ENCODE measurements around the gene GMDS. TPM values are rescaled to one million over a fixed set of nuclear protein-coding genes. Genes with fewer than 3 reads are reported as not detected.

GMDS gene
- polyA plus RNA-seq, 1 donor (not counting 4 experiments of a cell fraction or from before 2014, with no cell fraction given): 22.1 TPM

DNA sequence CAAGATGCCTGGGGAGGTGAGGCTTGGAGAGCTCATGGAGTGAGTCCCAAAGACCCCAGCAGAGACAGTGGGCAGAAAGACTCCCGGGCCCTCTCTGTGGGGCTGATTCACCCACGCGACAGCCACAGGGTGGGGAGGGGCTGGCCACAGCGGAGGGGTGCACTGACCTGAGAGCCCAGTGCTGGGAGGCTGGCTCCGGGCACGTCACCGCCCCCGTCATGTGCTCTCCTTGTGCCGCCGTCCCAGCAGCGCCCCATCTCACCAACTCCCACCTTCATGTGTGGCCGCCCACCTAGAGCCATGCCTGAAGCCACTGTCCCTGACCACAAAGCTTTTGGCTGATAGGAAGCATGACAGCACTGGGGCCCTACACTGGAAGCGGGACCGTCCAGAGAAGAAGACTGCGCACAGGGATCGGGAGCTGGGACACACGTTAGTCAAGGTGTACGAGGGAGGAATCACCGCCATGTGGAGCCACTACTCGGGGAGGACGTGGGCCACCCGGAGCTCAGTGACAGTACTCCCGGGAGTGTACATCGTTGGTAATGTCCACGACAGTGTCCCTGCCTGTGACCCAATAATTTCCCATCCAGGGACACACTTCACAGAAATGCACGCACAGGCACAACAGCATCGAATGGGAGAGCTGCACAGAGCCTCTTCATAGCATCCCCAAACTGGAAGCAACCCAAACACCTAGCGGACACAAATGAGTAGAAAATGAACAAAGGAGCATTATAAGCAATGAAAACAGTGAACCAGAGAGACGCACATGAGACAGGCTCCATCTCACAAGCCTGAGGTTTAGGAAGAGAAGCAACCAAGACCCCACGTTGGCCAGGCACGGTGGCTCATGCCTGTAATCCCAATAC, 664.0 kb downstream of the GMDS start:
- FAIRE-seq (no peak), DNase-seq (ENCODE audit: low read depth, low spot score) (no peak)
- Histone ChIP-seq H3K9me1 (ENCODE audit: control insufficient read depth, extremely low read depth, insufficient read depth, low read length) (no peaks in the 10 kb centered on the region), H3K27me3 (ENCODE audit: control insufficient read depth, extremely low read depth, insufficient read depth, low read length) (peaks cover 23% of the 10 kb centered on the region), H3K4me1 (ENCODE audit: control insufficient read depth, extremely low read depth, insufficient read depth, low read length) (no peaks in the 10 kb centered on the region), H3K36me3 (ENCODE audit: control insufficient read depth in 2 of 2, extremely low read depth in 1 of 2, insufficient read depth in 2 of 2, low read length in 2 of 2) (no peaks in the 10 kb centered on the region), H3K4me3 (ENCODE audit: control insufficient read depth in 2 of 3, extremely low read depth in 1 of 3, insufficient read depth in 2 of 3, low read depth in 1 of 3, low read length in 3 of 3) (no peak overlapping the region), H3K9me3 (ENCODE audit: control insufficient read depth, low read depth, low read length) (no peaks in the 10 kb centered on the region), H3K79me2 (ENCODE audit: control insufficient read depth, insufficient read depth, low read length) (no peaks in the 10 kb centered on the region), H2AFZ (ENCODE audit: control insufficient read depth, low read length) (no peak overlapping the region), H3K4me2 (ENCODE audit: control insufficient read depth, extremely low read depth, insufficient read depth, low read depth, low read length) (no peak overlapping the region), H3K9ac (ENCODE audit: control insufficient read depth, extremely low read depth, insufficient read depth, low read length) (no peak overlapping the region), H4K20me1 (ENCODE audit: control insufficient read depth, extremely low read depth, insufficient read depth, low read length) (no peaks in the 10 kb centered on the region), H3K27ac (ENCODE audit: control insufficient read depth, insufficient read depth, low read length) (no peak overlapping the region)
- TF ChIP-seq EZH2 (IDR thresholded peaks at IDR 0.05; ENCODE audit: low read length): no peak
- dilution Hi-C loops (cut with MboI; ENCODE audit: extremely low pct_ligation_motif_present, low sequenced_read_pairs): no loop called here

DNA sequence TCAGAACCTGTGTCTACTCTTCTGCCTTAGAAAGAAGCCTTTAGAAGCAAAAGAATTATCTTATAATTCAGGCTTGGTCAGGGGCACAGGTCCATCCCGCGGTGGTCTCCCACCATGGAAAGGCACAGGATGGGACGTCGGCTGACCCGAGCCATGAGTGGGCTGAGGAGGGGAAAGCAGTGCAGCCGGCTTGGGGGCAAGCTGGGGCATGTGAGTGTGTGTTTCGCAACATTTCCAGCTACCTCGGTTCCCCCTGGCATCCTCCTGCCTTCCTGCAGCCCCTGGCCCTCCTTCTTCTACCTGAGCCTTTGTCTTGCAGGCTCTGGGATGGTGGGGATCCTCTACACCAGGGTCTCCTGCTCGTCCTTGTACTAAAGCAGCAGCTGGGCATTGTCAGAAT, 664.8 kb downstream of the GMDS start:
- peaks cover 20% of the 10 kb centered on the region for H3K27me3 ChIP-seq (ENCODE audit: control insufficient read depth, extremely low read depth, insufficient read depth, low read length)
- FAIRE-seq (no peak), DNase-seq (ENCODE audit: low read depth, low spot score) (no peak)
- no peak overlapping the region for H3K4me3 ChIP-seq (ENCODE audit: control insufficient read depth in 2 of 3, extremely low read depth in 1 of 3, insufficient read depth in 2 of 3, low read depth in 1 of 3, low read length in 3 of 3)
- H3K36me3 ChIP-seq (ENCODE audit: control insufficient read depth in 2 of 2, extremely low read depth in 1 of 2, insufficient read depth in 2 of 2, low read length in 2 of 2): no peaks in the 10 kb centered on the region
- no peak overlapping the region for H3K27ac ChIP-seq (ENCODE audit: control insufficient read depth, insufficient read depth, low read length)
- no peaks in the 10 kb centered on the region for H3K9me3 ChIP-seq (ENCODE audit: control insufficient read depth, low read depth, low read length)
- TF ChIP-seq, protein P1, sequence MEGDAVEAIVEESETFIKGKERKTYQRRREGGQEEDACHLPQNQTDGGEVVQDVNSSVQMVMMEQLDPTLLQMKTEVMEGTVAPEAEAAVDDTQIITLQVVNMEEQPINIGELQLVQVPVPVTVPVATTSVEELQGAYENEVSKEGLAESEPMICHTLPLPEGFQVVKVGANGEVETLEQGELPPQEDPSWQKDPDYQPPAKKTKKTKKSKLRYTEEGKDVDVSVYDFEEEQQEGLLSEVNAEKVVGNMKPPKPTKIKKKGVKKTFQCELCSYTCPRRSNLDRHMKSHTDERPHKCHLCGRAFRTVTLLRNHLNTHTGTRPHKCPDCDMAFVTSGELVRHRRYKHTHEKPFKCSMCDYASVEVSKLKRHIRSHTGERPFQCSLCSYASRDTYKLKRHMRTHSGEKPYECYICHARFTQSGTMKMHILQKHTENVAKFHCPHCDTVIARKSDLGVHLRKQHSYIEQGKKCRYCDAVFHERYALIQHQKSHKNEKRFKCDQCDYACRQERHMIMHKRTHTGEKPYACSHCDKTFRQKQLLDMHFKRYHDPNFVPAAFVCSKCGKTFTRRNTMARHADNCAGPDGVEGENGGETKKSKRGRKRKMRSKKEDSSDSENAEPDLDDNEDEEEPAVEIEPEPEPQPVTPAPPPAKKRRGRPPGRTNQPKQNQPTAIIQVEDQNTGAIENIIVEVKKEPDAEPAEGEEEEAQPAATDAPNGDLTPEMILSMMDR (optimal IDR thresholded peaks at IDR 0.05 in 1 of 3, IDR thresholded peaks at IDR 0.05 in 1 of 3, conservative IDR thresholded peaks at IDR 0.05 in 1 of 3; ENCODE audit: extremely low read depth in 1 of 3, insufficient read depth in 2 of 3, low read length in 3 of 3): no peak
- no peak for TF ChIP-seq EZH2 (IDR thresholded peaks at IDR 0.05; ENCODE audit: low read length)
- H3K9me1 ChIP-seq (ENCODE audit: control insufficient read depth, extremely low read depth, insufficient read depth, low read length): no peaks in the 10 kb centered on the region
- no peaks in the 10 kb centered on the region for H3K4me1 ChIP-seq (ENCODE audit: control insufficient read depth, extremely low read depth, insufficient read depth, low read length)
- dilution Hi-C loops (cut with MboI; ENCODE audit: extremely low pct_ligation_motif_present, low sequenced_read_pairs): no loop called here
- no peaks in the 10 kb centered on the region for H4K20me1 ChIP-seq (ENCODE audit: control insufficient read depth, extremely low read depth, insufficient read depth, low read length)
- no peak overlapping the region for H2AFZ ChIP-seq (ENCODE audit: control insufficient read depth, low read length)
- H3K9ac ChIP-seq (ENCODE audit: control insufficient read depth, extremely low read depth, insufficient read depth, low read length): no peak overlapping the region
- H3K79me2 ChIP-seq (ENCODE audit: control insufficient read depth, insufficient read depth, low read length): no peaks in the 10 kb centered on the region
- no peak overlapping the region for H3K4me2 ChIP-seq (ENCODE audit: control insufficient read depth, extremely low read depth, insufficient read depth, low read depth, low read length)

Data from keratinocyte (primary cell).